Epithelial cell of umbilical artery (primary cell): ENCODE data around the gene CDC20B. TPM values are rescaled to one million over a fixed set of nuclear protein-coding genes. Genes with fewer than 3 reads are reported as not detected.

Source experiments
- total RNA-seq: library from RNA; depleted of rRNA; stranded (reverse); fragments of >200 nt; gene quantifications from 2 replicates; pipeline ENCODE4 v1.2.3, GENCODE V29; 2014

CDC20B gene, protein sequence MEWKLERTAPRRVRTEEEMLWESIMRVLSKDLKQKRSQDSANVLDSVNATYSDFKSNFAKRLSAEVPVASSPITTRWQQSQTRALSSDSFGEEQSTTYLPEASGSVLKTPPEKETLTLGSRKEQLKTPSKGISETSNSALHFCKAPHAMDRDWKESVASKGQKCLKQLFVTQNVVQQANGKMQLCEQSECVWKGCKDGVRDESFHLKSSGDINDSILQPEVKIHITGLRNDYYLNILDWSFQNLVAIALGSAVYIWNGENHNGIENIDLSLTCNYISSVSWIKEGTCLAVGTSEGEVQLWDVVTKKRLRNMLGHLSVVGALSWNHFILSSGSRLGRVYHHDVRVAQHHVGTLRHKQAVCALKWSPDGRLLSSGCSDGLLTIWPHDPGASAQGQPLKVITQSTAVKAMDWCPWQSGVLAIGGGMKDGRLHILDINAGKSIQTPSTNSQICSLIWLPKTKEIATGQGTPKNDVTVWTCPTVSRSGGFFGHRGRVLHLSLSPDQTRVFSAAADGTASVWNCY
- total RNA-seq: under 0.01 TPM in 1 of 2 replicates, not detected in the other

DNA sequence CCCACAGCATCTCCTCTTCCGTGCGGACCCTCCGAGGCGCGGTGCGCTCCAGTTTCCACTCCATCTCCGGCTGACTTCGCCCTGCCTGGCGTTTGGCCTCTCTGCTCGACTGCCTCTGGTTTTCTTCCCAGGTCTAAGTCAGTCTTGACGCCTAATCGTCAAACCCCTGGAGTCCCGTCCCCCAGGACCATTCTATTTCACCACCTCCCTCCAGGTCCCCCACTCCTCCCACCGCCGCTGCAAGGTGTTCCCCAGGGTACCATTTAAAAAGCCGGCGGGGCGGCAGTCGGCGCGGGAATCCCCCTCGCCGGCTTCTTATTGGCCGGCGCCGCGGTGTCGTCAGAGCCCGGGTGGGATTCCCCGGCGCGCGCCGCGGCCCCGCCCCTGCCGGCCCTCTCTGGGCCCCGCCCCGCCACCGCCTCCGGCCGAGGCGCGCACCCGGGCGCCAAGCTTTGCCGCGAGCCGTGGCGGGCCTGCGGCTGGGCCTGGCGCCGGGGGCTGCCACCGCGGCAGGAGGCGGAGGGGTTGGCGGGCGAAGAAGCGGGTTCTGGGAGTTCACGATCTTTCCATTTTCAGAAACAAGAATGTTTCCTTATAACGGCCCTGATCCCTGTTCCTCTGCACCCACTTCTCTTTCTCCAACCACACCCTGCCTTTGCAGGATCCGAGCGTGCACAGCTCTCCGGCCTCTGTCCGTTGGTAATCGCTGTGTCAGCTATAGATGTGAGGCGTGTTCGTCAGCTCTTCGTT, at the start of gene CDC20B:
CDC20B (minus strand) TSS at position 241 of the 750 bp plus-strand sequence; CDS start at position 64, 177 bp downstream.

DNA sequence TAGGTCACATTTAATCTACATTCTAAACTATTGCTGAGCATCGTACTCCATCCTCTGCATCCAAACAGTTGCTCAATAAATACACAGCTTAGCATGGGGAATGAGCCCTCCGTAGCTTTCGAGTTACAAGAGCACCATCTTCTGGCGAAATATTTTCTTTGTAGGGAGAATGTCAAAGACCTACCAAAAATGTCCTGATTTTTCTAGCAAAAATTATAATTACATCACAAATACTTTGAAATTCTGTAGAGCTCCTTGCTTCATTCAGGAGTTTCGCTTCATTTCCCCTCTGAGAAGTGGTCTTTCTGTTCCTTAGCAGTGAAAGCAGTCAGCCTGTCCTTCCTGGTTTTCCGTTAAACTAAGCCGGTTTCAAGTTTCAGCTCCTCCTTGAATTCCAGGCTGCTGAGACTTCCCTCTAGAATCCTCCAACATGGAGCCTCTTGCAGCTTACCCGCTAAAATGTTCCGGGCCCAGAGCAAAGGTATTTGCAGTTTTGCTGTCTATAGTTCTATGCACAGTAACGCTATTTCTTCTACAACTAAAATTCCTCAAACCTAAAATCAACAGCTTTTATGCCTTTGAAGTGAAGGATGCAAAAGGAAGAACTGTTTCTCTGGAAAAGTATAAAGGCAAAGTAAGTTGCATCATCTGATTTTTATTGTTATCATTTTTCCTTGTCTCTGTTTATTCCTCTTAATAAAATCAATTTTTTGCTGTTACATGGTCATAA, 13.0 kb downstream of the CDC20B start, which contains the start of gene GPX8:
GPX8 (plus strand) TSS at position 409 of the 730 bp plus-strand sequence; CDS start at position 431, 22 bp downstream.

DNA sequence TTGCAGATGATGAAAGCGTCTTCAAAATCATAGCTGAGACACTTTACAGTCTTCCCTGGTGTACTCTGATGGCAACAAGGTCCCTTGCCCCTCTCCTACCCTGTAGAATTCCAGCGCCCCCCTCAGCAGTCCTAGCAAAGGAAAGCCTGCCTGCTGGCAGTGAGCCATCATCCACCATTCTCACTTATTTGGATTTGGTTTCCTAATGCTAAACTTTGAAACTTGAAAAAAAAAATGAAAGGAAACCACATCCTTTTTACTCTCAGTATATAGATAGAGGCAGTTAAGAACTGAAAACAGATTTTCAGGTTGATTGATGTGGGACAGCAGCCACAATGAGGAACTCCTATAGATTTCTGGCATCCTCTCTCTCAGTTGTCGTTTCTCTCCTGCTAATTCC, 70.6 kb downstream of the CDC20B start, which contains the start of gene GZMA:
GZMA (plus strand) TSS at position 299 of the 400 bp plus-strand sequence; CDS start at position 336, 37 bp downstream.

Other genes starting within 250 kb of the CDC20B start
- 284 and 566 TPM in 2 replicates for gene ESM1, start 187.6 kb downstream of the CDC20B start, total RNA-seq
- not detected in 2 replicates for gene GZMK, start 148.9 kb downstream of the CDC20B start, total RNA-seq
- gene GZMA, start 70.5 kb downstream of the CDC20B start, total RNA-seq: 0.65 TPM in 1 of 2 replicates, not detected in the other
- gene GPX8, start 13.0 kb downstream of the CDC20B start, total RNA-seq: 78.9 and 89.7 TPM in 2 replicates
- not detected in 2 replicates for gene MCIDAS, start 54.1 kb upstream of the CDC20B start, total RNA-seq
- gene CCNO, start 60.4 kb upstream of the CDC20B start, total RNA-seq: 0.32 TPM in 1 of 2 replicates, not detected in the other
- gene DHX29, start 134.5 kb upstream of the CDC20B start, total RNA-seq: 27.6 and 32.8 TPM in 2 replicates
- gene MTREX, start 134.8 kb upstream of the CDC20B start, total RNA-seq: 162 and 164 TPM in 2 replicates